HG03460 (cell line): ENCODE measurements around the gene MSI2.

ENCODE experiments used
- ATAC-seq: cut with Tn5 transposase; IDR thresholded peaks from one replicate; pipeline ENCODE4 v1.9.1; 2021; ENCODE audit not compliant: unreplicated experiment

The MSI2 gene

GRCh38 chr17:57406981-57407286 lies 150.6 kb downstream of the MSI2 start:
- no peak for ATAC-seq

- no peak for ATAC-seq
These were observed 151.2 kb downstream of the MSI2 start for GRCh38 chr17:57407287-57408070.

- peak; percentile 73 for ATAC-seq
These were observed 151.9 kb downstream of the MSI2 start for GRCh38 chr17:57408071-57408811.

- no peak for ATAC-seq
These were observed 153.8 kb downstream of the MSI2 start for GRCh38 chr17:57410169-57410568.

- ATAC-seq = no peak
These were observed 156.3 kb downstream of the MSI2 start for GRCh38 chr17:57412520-57413096.

- no peak for ATAC-seq
These were observed 157.7 kb downstream of the MSI2 start for GRCh38 chr17:57413848-57414651.

- no peak for ATAC-seq
These were observed 159.5 kb downstream of the MSI2 start for GRCh38 chr17:57415751-57416207.

- no peak for ATAC-seq
These were observed 160.0 kb downstream of the MSI2 start for GRCh38 chr17:57416369-57416768.

- no peak for ATAC-seq
These were observed 161.6 kb downstream of the MSI2 start for GRCh38 chr17:57417956-57418355.

GRCh38 chr17:57418463-57419246 lies 162.3 kb downstream of the MSI2 start:
- ATAC-seq = no peak

GRCh38 chr17:57419940-57420550 lies 163.7 kb downstream of the MSI2 start:
- no peak for ATAC-seq

- ATAC-seq = no peak
These were observed 164.7 kb downstream of the MSI2 start for GRCh38 chr17:57420734-57421717.

GRCh38 chr17:57422574-57423164 lies 166.3 kb downstream of the MSI2 start:
- peak; percentile 74 for ATAC-seq

- ATAC-seq = no peak
These were observed 167.2 kb downstream of the MSI2 start for GRCh38 chr17:57423541-57423940.

GRCh38 chr17:57424273-57424672 lies 167.9 kb downstream of the MSI2 start:
- no peak for ATAC-seq

- ATAC-seq = no peak
These were observed 168.5 kb downstream of the MSI2 start for GRCh38 chr17:57424777-57425188.

GRCh38 chr17:57425431-57425830 lies 169.1 kb downstream of the MSI2 start:
- no peak for ATAC-seq
